HL-60 (cell line): Measurements from ENCODE around the gene PSMB10.
"Not testable (repeated sequence)": the region's sequence is repeated elsewhere in the genome, so short reads cannot be mapped to it uniquely, and the experiment has no call there.

Source experiments
- DNase-seq, 2 experiments: peaks; one replicate each; pipeline ENCODE4 v3.0.0-alpha.2; 2010 to 2020; ENCODE audit warnings: low read depth in 1 of 2, low spot score in 1 of 2
- H3K27ac ChIP-seq: fragments of 250-450 bp; sonication (Bioruptor Pico); replicated peaks from 2 replicates; pipeline ENCODE4 v1.5.1; 2020; ENCODE audit warnings: mild to moderate bottlenecking, moderate library complexity
- H3K27me3 ChIP-seq: fragments of 250-450 bp; sonication (Bioruptor Pico); 2 replicates; pipeline ENCODE4 v1.5.1; 2021; ENCODE audit warnings: mild to moderate bottlenecking, moderate library complexity; ENCODE audit not compliant: insufficient read depth, poor library complexity, severe bottlenecking
- H3K4me3 ChIP-seq: replicated peaks from 2 replicates; pipeline ENCODE4 v1.5.1; 2011; ENCODE audit warnings: mild to moderate bottlenecking, control low read depth, low read length; ENCODE audit not compliant: insufficient read depth
- GABPA ChIP-seq: IDR thresholded peaks from 2 replicates; pipeline ENCODE4 v1.6.1; 2012; ENCODE audit warnings: low read depth
- POLR2AphosphoS5 ChIP-seq: IDR thresholded peaks from 2 replicates; pipeline ENCODE4 v1.6.1; 2012; ENCODE audit warnings: low read depth
- SPI1 ChIP-seq: IDR thresholded peaks from 2 replicates; pipeline ENCODE4 v1.6.1; 2012; ENCODE audit warnings: low read depth, mild to moderate bottlenecking, borderline replicate concordance
- TF ChIP-seq, protein P1 (sequence below): IDR thresholded peaks from 2 replicates; pipeline ENCODE4 v1.6.1; 2012; ENCODE audit warnings: low read depth; ENCODE audit not compliant: insufficient replicate concordance
- TF ChIP-seq, protein P2 (sequence below): IDR thresholded peaks from one replicate; pipeline ENCODE4 v1.5.1; 2011; ENCODE audit warnings: low read length, control low read depth, inconsistent platforms; ENCODE audit not compliant: insufficient read depth

PSMB10 gene

DNA sequence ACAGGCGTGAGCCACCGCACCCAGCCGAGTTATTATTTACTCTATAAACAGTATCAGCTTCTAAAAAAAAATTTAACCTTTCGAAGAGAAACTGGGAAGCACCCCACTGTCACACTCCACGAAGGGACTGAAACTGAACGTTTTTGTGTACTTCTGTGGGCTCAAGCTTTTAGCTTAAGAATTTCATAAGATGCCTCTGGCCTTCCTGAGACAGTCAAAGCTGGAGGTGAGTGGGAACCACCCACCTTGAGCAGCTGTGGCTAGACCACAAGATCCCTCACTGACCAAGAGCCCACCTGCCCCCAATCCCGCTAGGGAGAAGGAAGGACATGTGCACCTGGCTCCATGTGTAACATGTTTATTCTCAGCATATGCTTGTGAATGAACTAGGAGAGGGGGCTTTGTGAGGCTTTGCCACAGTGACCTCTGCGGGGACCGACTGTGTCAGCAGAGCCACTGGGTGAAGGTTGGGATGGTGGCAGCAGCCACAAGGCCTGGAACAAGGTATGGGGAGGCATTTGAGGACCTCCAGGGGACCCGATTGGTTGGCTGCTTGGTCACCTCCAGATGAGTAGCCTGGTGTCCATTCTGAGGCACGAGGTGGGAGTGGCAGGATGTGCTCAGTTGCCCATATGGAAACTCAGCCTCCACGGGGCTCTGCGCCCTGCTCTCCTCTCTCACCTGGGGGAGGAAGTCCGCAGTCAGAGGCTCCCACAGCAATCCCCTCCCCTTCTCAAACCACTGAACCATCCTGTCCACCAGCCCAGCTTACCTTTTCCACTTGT, 38.9 kb upstream of the PSMB10 start:
- TF ChIP-seq, protein P1, sequence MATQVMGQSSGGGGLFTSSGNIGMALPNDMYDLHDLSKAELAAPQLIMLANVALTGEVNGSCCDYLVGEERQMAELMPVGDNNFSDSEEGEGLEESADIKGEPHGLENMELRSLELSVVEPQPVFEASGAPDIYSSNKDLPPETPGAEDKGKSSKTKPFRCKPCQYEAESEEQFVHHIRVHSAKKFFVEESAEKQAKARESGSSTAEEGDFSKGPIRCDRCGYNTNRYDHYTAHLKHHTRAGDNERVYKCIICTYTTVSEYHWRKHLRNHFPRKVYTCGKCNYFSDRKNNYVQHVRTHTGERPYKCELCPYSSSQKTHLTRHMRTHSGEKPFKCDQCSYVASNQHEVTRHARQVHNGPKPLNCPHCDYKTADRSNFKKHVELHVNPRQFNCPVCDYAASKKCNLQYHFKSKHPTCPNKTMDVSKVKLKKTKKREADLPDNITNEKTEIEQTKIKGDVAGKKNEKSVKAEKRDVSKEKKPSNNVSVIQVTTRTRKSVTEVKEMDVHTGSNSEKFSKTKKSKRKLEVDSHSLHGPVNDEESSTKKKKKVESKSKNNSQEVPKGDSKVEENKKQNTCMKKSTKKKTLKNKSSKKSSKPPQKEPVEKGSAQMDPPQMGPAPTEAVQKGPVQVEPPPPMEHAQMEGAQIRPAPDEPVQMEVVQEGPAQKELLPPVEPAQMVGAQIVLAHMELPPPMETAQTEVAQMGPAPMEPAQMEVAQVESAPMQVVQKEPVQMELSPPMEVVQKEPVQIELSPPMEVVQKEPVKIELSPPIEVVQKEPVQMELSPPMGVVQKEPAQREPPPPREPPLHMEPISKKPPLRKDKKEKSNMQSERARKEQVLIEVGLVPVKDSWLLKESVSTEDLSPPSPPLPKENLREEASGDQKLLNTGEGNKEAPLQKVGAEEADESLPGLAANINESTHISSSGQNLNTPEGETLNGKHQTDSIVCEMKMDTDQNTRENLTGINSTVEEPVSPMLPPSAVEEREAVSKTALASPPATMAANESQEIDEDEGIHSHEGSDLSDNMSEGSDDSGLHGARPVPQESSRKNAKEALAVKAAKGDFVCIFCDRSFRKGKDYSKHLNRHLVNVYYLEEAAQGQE = no peak
- TF ChIP-seq POLR2AphosphoS5 = no peak
- TF ChIP-seq, protein P2, sequence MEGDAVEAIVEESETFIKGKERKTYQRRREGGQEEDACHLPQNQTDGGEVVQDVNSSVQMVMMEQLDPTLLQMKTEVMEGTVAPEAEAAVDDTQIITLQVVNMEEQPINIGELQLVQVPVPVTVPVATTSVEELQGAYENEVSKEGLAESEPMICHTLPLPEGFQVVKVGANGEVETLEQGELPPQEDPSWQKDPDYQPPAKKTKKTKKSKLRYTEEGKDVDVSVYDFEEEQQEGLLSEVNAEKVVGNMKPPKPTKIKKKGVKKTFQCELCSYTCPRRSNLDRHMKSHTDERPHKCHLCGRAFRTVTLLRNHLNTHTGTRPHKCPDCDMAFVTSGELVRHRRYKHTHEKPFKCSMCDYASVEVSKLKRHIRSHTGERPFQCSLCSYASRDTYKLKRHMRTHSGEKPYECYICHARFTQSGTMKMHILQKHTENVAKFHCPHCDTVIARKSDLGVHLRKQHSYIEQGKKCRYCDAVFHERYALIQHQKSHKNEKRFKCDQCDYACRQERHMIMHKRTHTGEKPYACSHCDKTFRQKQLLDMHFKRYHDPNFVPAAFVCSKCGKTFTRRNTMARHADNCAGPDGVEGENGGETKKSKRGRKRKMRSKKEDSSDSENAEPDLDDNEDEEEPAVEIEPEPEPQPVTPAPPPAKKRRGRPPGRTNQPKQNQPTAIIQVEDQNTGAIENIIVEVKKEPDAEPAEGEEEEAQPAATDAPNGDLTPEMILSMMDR = no peak
- DNase-seq = no peak
- H3K27me3 ChIP-seq = no peaks in the 10 kb centered on the region

DNA sequence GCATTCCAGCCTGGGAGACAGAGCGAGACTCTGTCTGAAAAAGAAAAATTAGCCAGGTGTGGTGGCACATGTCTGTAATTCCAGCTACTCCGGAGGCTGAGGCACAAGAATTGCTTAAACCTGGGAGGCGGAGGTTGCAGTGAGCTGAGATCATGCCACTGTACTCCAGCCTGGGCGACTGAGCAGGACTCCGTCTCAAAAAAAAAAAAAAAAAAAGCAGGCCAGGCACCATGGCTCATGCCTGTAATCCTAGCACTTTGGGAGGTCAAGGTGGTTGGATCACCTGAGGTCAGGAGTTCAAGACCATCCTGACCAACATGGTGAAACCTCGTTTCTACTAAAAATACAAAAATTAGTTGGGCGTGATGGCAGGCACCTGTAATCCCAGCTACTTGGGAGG, 35.6 kb upstream of the PSMB10 start:
- H3K27ac ChIP-seq, H3K27me3 ChIP-seq, H3K4me3 ChIP-seq, DNase-seq: not testable (repeated sequence)

More for the DNA sequence above, 38.9 kb upstream of the PSMB10 start:
- Histone ChIP-seq H3K4me3 (no peak overlapping the region), H3K27ac (no peak overlapping the region)

DNA sequence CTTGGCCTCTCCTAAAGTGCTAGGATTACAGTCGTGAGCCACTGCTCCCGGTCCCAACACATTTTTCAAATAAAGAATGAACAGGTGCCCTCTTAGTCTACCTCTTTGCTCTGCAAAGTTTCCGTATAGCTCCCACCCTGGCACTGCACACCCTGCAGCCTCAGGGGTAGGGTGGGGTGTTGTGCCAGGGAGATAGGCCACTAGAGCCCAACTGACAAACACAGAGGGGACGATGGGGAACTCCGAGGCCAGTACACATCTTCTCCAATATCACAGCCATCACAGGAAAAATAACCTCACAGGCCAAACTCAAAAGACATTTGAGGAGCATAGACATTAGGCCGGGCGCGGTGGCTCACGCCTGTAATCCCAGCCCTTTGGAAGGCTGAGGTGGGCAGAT, 34.5 kb upstream of the PSMB10 start:
- no peak for DNase-seq

More for the DNA sequence above, 34.5 kb upstream of the PSMB10 start:
- no peak overlapping the region for H3K4me3 ChIP-seq
- H3K27ac ChIP-seq = no peak overlapping the region
- TF ChIP-seq, protein P2 = no peak
- TF ChIP-seq GABPA (no peak), POLR2AphosphoS5 (no peak), SPI1 (no peak)
- TF ChIP-seq, protein P1 = no peak
- H3K27me3 ChIP-seq = no peaks in the 10 kb centered on the region
